ENCODE measurements around the gene MICU1.
A peak's percentile ranks its signal among the peaks of the same experiment; 100 is the strongest.
"Not testable (repeated sequence)": the region's sequence is repeated elsewhere in the genome, so short reads cannot be mapped to it uniquely, and the experiment has no call there.

Gene MICU1

GRCh38 chr10:72379062-72379461 is 246.8 kb downstream of the MICU1 start:
- no peak for FAIRE-seq

- no peak for FAIRE-seq
These were observed 250.3 kb downstream of the MICU1 start for GRCh38 chr10:72375585-72375984.

GRCh38 chr10:72375173-72375572 is 250.7 kb downstream of the MICU1 start:
- no peak for FAIRE-seq

GRCh38 chr10:72370201-72370722 is 255.6 kb downstream of the MICU1 start:
- no peak for FAIRE-seq

GRCh38 chr10:72367301-72367960 is 258.4 kb downstream of the MICU1 start:
- no peak for FAIRE-seq

- FAIRE-seq: no peak
These were observed 260.6 kb downstream of the MICU1 start for GRCh38 chr10:72365106-72365895.

- FAIRE-seq: peak; percentile 62
These were observed 261.6 kb downstream of the MICU1 start for GRCh38 chr10:72364239-72364777.

GRCh38 chr10:72356987-72357386 is 268.9 kb downstream of the MICU1 start:
- FAIRE-seq: no peak

- no peak for FAIRE-seq
These were observed 269.8 kb downstream of the MICU1 start for GRCh38 chr10:72356115-72356514.

- no peak for FAIRE-seq
These were observed 270.7 kb downstream of the MICU1 start for GRCh38 chr10:72355214-72355555.

- FAIRE-seq: no peak
These were observed 271.3 kb downstream of the MICU1 start, which contains the start of gene DNAJB12 for GRCh38 chr10:72354356-72355213. Gene DNAJB12, minus strand, starts transcription at chr10:72354919. Its CDS starts 22 bp downstream, at chr10:72354897.

GRCh38 chr10:72353965-72354355 is 271.9 kb downstream of the MICU1 start:
- no peak for FAIRE-seq

GRCh38 chr10:72353028-72353964 is 272.6 kb downstream of the MICU1 start:
- FAIRE-seq: no peak

- FAIRE-seq: no peak
These were observed 274.4 kb downstream of the MICU1 start for GRCh38 chr10:72351479-72351878.

GRCh38 chr10:72349438-72349837 is 276.4 kb downstream of the MICU1 start:
- FAIRE-seq: no peak

GRCh38 chr10:72348282-72348681 is 277.6 kb downstream of the MICU1 start:
- no peak for FAIRE-seq

- FAIRE-seq: not testable (repeated sequence)
These were observed 279.8 kb downstream of the MICU1 start for GRCh38 chr10:72346117-72346516.

- FAIRE-seq: no peak
These were observed 280.9 kb downstream of the MICU1 start for GRCh38 chr10:72344932-72345331.

GRCh38 chr10:72342911-72343310 is 283.0 kb downstream of the MICU1 start:
- no peak for FAIRE-seq

- no peak for FAIRE-seq
These were observed 285.2 kb downstream of the MICU1 start for GRCh38 chr10:72340510-72341261.

- no peak for FAIRE-seq
These were observed 287.7 kb downstream of the MICU1 start for GRCh38 chr10:72338180-72338579.

All from TTC549 (cell line).